ENCODE results near the gene STX12. TPM values are rescaled to one million over a fixed set of nuclear protein-coding genes. Genes with fewer than 3 reads are reported as not detected.
A peak's percentile ranks its signal among the peaks of the same experiment; 100 is the strongest.
"Not testable (repeated sequence)": the region's sequence is repeated elsewhere in the genome, so short reads cannot be mapped to it uniquely, and the experiment has no call there.

Gene STX12
- total RNA-seq, 2 donors from 2014 or later, result 24.6 to 31.6 TPM

DNA sequence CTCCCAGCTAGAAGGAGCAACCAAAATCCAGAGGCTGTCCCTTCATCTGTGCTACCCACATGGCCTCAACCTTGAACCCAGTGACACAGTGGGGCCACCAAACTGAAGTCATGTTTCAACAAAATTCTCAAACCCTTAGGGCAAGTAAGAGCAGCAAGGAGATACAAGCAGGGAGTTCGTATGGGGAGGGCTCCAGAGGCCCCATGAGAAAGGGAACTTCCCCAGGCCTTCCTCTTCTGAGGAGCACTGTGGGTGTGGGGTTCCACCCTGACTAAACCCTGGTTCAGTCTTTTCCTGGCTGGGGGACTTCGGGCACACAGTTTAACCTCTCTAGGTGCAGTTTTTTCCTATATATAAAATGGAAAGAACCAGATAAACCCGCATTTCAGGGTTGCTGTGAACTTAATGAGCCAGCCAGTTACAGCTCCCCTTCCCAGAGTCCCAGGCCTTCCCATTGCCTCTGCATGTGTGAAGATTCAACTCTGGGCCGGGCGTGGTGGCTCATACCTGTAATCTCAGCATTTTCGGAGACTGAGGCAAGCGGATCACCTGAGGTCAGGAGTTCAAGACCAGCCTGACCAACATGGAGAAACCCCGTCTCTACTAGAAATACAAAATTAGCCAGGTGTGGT is 91.4 kb downstream of the STX12 start:
- TF ChIP-seq, protein P1, sequence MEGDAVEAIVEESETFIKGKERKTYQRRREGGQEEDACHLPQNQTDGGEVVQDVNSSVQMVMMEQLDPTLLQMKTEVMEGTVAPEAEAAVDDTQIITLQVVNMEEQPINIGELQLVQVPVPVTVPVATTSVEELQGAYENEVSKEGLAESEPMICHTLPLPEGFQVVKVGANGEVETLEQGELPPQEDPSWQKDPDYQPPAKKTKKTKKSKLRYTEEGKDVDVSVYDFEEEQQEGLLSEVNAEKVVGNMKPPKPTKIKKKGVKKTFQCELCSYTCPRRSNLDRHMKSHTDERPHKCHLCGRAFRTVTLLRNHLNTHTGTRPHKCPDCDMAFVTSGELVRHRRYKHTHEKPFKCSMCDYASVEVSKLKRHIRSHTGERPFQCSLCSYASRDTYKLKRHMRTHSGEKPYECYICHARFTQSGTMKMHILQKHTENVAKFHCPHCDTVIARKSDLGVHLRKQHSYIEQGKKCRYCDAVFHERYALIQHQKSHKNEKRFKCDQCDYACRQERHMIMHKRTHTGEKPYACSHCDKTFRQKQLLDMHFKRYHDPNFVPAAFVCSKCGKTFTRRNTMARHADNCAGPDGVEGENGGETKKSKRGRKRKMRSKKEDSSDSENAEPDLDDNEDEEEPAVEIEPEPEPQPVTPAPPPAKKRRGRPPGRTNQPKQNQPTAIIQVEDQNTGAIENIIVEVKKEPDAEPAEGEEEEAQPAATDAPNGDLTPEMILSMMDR (IDR thresholded peaks at IDR 0.05), result no peak
- Histone ChIP-seq H3K27me3 (no peaks in the 10 kb centered on the region), H3K27ac (peak overlapping the region in 1 of 2 donors; percentile 57), H3K4me3 (no peak overlapping the region), H3K36me3 (no peaks in the 10 kb centered on the region), H3K4me1 (peaks cover 0 to 12% of the 10 kb centered on the region in 2 donors), H3K9me3 (no peaks in the 10 kb centered on the region)
- no peak for DNase-seq (ENCODE audit: low spot score)

DNA sequence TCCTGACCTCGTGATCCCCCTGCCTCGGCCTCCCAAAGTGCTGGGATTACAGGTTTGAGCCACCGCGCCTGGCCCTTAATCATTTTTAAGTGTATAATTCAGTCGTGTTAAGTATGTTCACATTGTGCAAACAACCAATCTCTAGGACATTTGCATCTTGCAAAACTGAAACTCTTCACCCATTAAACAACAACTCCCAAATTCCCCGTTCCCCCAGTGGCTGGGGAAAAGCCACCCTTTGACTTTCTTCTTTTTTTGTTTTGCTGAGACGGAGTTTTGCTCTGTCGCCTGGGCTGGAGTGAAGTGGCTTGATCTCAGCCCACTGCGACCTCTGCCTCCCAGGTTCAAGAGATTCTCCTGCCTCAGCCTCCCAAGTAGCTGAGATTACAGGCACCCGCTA is 92.8 kb downstream of the STX12 start:
- Histone ChIP-seq H3K27ac (no peak overlapping the region), H3K36me3 (no peaks in the 10 kb centered on the region), H3K4me3 (no peak overlapping the region), H3K4me1 (peaks cover 0 to 12% of the 10 kb centered on the region in 2 donors), H3K27me3 (no peaks in the 10 kb centered on the region), H3K9me3 (no peaks in the 10 kb centered on the region)
- no peak for DNase-seq (ENCODE audit: low spot score)
- TF ChIP-seq, protein P1 (IDR thresholded peaks at IDR 0.05), result no peak

DNA sequence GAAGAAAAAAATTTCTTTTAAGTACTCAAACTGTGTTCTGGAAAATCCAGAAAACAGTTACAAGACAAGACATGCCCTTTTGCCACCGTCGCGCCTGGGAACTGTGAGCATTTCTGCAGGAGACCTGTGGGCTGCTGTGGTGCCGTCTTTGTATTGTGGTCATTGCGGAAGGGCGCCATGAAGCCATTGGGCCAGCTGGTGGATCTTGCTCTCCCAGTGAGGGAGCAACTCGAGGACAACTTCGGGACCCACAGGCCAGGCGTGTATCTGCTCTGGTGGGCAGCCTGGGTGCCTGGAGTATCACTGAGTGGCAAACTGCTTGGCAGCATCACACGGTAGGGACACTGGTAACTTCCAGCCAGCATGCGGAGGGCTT is 95.5 kb downstream of the STX12 start:
- Histone ChIP-seq H3K4me3 (no peak overlapping the region), H3K27me3 (no peaks in the 10 kb centered on the region), H3K27ac (no peak overlapping the region), H3K9me3 (no peaks in the 10 kb centered on the region), H3K4me1 (peaks cover 0 to 14% of the 10 kb centered on the region in 2 donors), H3K36me3 (no peaks in the 10 kb centered on the region)
- TF ChIP-seq, protein P1 (IDR thresholded peaks at IDR 0.05), result no peak
- DNase-seq (ENCODE audit: low spot score), result no peak

DNA sequence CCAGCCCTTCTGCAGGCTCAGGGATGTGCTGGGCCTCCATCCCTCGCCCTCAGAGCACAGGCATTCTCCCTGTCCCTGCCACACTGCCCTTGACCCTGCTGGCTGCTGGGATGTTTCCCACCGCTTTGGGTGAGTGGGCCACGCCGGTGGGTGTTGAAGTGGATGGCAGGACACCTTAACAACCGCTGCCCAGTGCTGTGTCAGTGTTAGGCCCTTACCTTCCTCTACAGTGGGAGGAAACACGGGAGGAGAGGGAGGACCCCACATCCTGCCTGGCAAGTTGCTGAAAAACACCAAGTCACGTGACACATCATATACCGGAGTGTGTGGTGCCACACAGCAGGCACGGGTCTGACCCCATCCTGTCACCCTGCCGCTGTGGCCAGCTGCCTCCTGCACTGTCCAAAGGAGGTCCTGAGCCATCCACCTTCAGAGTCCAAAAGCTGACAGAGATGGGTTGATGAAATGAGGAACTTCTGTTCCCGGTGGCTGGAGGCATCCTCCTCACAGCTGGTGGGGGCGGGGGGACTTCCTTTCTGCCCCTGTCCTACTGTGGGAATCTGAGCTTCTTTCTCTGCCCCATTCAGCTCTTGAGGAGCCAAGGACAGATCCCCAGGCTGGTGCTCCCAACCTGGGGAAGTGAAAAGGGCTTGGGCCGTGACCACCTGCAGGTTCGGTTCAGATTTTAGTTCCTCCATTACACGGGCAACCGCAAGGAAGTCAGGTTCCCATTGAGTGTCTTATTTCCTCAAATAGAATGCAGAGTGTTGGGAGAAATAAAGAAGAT is 96.1 kb downstream of the STX12 start:
- Histone ChIP-seq H3K27ac (no peak overlapping the region), H3K36me3 (no peaks in the 10 kb centered on the region), H3K4me1 (peaks cover 0 to 13% of the 10 kb centered on the region in 2 donors), H3K27me3 (no peaks in the 10 kb centered on the region), H3K9me3 (no peaks in the 10 kb centered on the region), H3K4me3 (no peak overlapping the region)
- DNase-seq (ENCODE audit: low spot score), result no peak
- TF ChIP-seq, protein P1 (IDR thresholded peaks at IDR 0.05), result no peak

DNA sequence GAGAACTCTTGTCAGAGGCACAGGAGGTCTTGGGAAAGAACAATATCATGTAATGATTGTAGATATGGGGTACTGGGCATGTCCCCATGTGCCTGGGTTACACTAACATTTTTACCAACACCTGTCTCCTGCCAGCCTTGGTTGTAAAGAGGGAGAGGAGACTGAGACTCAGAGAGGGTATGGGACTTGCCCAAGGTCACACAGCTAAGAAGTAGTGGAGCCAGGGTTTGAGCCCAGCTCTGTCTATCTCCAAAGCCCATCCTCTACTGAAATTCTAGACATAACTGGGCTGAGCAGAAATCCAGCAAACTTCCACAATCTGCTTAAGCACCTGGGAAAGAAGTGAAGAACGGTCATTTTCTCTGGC is 96.7 kb downstream of the STX12 start:
- no peak for DNase-seq (ENCODE audit: low spot score)
- Histone ChIP-seq H3K9me3 (no peaks in the 10 kb centered on the region), H3K27me3 (no peaks in the 10 kb centered on the region), H3K36me3 (no peaks in the 10 kb centered on the region), H3K4me1 (peaks cover 0 to 13% of the 10 kb centered on the region in 2 donors), H3K27ac (no peak overlapping the region), H3K4me3 (no peak overlapping the region)
- TF ChIP-seq, protein P1 (IDR thresholded peaks at IDR 0.05), result no peak

DNA sequence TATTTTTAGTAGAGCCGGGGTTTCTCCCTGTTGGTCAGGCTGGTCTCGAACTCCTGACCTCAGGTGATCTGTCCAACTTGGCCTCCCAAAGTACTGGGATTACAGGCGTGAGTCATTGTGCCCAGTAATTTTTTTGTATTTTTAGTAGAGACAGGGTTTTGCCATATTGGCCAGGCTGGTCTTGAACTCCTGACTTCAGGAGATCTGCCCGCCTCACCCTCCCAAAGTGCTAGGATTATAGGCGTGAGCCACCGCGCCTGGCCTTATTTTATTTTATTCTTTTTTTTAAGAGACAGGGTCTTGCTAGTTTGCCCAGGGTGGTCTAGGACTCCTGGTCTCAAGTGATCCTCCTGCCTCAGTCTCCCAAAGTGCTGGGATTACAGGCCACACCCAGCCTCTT is 98.1 kb downstream of the STX12 start:
- not testable (repeated sequence) for H3K9me3 ChIP-seq; H3K27me3 ChIP-seq; H3K27ac ChIP-seq; H3K36me3 ChIP-seq; DNase-seq (ENCODE audit: low spot score); H3K4me3 ChIP-seq
- peaks cover 0 to 13% of the 10 kb centered on the region in 2 donors for H3K4me1 ChIP-seq
